NB4 (cell line): Measurements from ENCODE around the gene FHIT.

Experiments used
- MAX ChIP-seq: IDR thresholded peaks from 2 replicates; pipeline ENCODE4 v1.6.1; 2011; ENCODE audit warnings: low read depth, low read length
- TF ChIP-seq, protein P1 (sequence below): IDR thresholded peaks from one replicate; pipeline ENCODE4 v1.5.1; 2012; ENCODE audit warnings: low read depth, low read length

DNA sequence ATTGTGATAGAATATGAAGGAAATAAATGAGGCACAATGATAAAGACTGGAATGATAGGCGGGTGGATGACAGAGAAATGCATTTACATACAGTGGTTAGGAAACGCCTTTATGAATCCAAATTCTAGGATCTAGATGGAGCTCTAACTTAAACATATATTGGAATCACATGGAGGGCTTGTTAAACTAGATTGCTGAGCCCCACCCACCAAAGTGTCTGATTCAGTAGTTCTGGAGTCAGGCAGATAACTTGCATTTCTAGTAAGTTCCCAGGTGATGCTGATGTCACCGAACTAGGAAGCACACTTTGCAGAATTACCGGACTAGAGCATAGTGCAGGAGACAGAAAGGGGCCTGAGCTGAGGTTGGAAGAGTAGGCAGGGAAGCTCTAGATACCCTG lies 837.2 kb downstream of the FHIT start:
- TF ChIP-seq, protein P1, sequence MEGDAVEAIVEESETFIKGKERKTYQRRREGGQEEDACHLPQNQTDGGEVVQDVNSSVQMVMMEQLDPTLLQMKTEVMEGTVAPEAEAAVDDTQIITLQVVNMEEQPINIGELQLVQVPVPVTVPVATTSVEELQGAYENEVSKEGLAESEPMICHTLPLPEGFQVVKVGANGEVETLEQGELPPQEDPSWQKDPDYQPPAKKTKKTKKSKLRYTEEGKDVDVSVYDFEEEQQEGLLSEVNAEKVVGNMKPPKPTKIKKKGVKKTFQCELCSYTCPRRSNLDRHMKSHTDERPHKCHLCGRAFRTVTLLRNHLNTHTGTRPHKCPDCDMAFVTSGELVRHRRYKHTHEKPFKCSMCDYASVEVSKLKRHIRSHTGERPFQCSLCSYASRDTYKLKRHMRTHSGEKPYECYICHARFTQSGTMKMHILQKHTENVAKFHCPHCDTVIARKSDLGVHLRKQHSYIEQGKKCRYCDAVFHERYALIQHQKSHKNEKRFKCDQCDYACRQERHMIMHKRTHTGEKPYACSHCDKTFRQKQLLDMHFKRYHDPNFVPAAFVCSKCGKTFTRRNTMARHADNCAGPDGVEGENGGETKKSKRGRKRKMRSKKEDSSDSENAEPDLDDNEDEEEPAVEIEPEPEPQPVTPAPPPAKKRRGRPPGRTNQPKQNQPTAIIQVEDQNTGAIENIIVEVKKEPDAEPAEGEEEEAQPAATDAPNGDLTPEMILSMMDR, result no peak
- no peak for TF ChIP-seq MAX
